D721Med (cell line): ENCODE data around the gene CDH6.

Experiments
- DNase-seq: peaks from one replicate; pipeline ENCODE4 v3.0.0; 2011; ENCODE audit warnings: low spot score; ENCODE audit not compliant: insufficient read length
- FAIRE-seq: peaks from 2 replicates; lab custom pipeline; 2011; peaks lifted over from hg19 to GRCh38; lab: Jason Lieb, UNC
- TF ChIP-seq, protein P1 (sequence below): IDR thresholded peaks from 2 replicates; pipeline ENCODE4 v1.5.1; 2012; ENCODE audit warnings: mild to moderate bottlenecking, control low read depth; ENCODE audit not compliant: insufficient read depth; ENCODE audit errors: missing control alignments

Gene CDH6

DNA sequence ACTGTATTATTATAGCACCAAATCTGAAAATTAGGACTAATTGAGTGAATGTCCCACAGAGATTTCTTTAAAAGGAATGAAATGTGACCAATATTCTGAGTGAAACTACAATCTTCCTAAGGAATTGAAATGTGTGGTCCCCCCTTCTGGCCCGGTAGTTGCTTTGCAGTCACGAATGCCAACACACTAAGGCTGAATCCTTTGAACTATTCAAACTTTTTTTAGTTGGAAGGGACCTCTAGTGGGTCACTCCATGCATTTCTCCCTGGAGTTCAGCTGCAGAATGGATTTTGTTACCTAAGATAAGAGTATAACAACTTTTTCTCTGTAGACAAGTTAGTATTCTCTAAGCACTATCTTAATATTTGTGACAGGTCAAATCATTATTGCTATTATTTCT lies 2.8 kb downstream of the CDH6 start:
- TF ChIP-seq, protein P1, sequence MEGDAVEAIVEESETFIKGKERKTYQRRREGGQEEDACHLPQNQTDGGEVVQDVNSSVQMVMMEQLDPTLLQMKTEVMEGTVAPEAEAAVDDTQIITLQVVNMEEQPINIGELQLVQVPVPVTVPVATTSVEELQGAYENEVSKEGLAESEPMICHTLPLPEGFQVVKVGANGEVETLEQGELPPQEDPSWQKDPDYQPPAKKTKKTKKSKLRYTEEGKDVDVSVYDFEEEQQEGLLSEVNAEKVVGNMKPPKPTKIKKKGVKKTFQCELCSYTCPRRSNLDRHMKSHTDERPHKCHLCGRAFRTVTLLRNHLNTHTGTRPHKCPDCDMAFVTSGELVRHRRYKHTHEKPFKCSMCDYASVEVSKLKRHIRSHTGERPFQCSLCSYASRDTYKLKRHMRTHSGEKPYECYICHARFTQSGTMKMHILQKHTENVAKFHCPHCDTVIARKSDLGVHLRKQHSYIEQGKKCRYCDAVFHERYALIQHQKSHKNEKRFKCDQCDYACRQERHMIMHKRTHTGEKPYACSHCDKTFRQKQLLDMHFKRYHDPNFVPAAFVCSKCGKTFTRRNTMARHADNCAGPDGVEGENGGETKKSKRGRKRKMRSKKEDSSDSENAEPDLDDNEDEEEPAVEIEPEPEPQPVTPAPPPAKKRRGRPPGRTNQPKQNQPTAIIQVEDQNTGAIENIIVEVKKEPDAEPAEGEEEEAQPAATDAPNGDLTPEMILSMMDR, result peak; percentile 14
- DNase-seq (no peak), FAIRE-seq (no peak)

DNA sequence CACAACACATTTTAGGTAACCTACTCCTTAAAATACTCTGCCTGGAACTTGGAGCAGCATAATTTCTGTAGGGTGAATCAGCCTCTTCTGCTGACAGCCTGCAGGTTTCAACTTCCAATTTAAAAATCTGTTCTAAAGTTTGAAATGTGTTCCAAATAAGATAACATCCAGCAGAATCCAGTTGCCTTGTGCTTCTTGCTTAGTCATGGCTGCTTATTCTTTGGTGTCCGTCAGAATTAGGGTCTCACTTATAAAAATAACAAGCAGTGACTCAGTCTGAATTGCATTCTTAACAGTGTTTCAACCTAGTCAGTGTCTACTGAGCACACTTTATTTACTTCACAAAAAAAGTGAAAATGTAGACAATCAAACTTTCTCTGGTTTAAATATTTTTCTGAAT lies 3.7 kb downstream of the CDH6 start:
- FAIRE-seq, result no peak
- DNase-seq, result no peak
- TF ChIP-seq, protein P1, result no peak

DNA sequence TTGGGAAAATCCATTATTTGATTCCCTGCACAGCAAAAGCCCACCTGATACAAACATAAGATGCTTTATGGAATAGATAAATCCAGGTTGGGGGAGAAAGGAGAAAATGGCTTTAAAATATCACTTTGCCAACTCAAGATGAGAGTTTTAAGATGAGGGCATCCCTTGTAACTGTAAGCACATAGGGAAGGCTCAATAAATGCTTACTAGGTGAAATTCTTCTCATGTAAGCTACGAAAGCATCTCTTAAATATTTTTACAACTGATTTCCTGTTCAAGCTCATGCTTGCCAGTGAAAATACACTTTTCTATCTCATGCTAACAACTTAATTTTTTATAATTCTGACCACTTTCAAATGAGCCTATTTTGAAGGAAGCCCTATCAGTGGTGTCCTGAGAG lies 11.5 kb downstream of the CDH6 start:
- TF ChIP-seq, protein P1, result no peak
- FAIRE-seq (no peak), DNase-seq (no peak)

DNA sequence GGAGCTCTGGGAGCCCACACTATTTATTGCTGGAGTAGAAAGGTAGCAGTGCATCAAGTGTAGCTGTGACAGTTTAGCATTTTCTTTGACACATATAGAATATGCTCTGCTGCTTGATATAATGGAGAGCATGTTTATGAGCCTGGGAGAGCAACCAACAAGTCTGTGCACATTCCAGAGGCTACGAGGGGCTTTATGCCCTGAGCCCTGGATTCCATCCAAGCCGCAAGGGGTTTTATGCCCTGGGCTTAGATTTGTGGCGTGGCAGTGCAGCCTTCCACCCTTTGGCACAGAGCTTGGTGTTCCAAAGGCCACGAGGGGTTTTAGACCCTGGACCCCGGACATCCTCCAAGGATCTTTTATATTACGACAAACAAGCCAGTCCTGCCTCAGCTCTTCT lies 14.6 kb downstream of the CDH6 start:
- DNase-seq (no peak), FAIRE-seq (no peak)
- TF ChIP-seq, protein P1, result no peak

DNA sequence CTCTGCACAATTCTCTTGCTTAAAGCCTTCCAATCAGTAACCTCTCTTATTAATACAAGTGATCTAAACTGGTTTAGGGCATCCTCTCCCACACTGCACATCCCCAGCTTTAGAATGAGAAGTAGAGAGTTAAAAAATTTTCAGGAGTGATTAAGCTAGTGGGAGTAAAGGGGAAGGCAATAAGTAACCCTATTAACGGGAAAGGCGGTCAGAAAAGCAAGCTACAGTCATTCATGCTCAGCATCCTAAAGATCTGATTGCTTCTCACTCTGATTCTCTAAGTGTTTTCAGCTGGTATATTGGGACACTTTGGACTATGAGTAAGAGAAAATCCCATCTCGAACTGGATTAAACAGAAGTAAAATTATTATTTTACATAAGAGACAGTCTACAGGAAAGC lies 15.8 kb downstream of the CDH6 start:
- no peak for FAIRE-seq
- DNase-seq, result no peak
- TF ChIP-seq, protein P1, result no peak

DNA sequence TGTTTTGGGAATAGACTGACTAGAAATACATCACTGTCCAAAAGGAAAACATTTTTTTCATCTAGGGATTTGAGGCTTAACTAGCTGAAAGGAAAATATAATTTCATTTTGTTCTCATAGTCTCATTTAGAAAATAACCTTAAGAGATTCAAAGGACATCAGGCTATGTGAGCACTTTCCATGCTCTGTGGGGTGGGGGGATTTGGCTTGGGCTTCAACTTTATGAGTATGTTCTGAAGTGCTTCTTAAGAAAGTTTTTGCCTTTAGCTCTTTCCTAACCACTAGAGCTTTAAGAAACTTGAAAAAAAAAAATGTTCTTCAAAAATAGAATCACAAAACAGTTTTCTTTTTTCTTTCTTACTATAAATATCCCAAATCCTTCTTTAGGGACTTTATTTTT lies 17.6 kb downstream of the CDH6 start:
- TF ChIP-seq, protein P1, result no peak
- FAIRE-seq, result no peak
- DNase-seq, result no peak

DNA sequence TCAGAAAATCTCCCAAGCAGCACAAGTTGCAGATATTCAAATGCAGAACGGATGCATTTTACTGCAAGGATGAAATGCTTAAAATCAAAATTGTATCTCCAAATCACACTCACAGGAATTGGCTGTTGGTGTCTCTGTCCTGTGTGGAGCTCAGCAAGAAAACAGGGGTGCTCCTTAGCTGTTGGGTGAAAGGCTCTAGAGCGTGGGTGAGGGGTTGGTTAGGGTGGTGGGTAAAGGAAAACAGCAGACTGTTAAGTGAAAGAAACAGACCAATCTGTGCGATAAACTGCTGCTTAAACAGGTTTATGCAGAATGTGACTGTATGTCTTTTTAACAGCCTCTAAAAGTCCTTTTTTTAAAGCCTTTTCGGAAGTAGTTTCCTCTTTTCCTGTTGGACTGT lies 19.8 kb downstream of the CDH6 start:
- DNase-seq (no peak), FAIRE-seq (no peak)
- TF ChIP-seq, protein P1, result no peak
